Mesothelial cell of epicardium (in vitro differentiated cells): ENCODE data around the gene RUSF1. TPM values are rescaled to one million over a fixed set of nuclear protein-coding genes. Genes with fewer than 3 reads are reported as not detected.

ENCODE experiments used
- DNase-seq, 2 experiments: peaks; one replicate each; pipeline ENCODE4 v3.0.0; 2021; ENCODE audit warnings: low spot score in 2 of 2; ENCODE audit not compliant: unreplicated experiment in 2 of 2
- H3K27ac Mint-ChIP-seq: 2 replicates; pipeline ENCODE4 v1.8.0; 2021; ENCODE audit warnings: mixed read lengths
- H3K27me3 Mint-ChIP-seq: 2 replicates; pipeline ENCODE4 v1.8.0; 2021; ENCODE audit warnings: low read depth, mixed read lengths
- H3K36me3 Mint-ChIP-seq: 2 replicates; pipeline ENCODE4 v1.8.0; 2021; ENCODE audit warnings: mixed read lengths
- H3K4me1 Mint-ChIP-seq: 2 replicates; pipeline ENCODE4 v1.8.0; 2021; ENCODE audit warnings: mixed read lengths
- H3K4me3 Mint-ChIP-seq: 2 replicates; pipeline ENCODE4 v1.8.0; 2021; ENCODE audit warnings: mild to moderate bottlenecking, moderate library complexity, mixed read lengths
- H3K9me3 Mint-ChIP-seq: 2 replicates; pipeline ENCODE4 v1.8.0; 2021; ENCODE audit warnings: mixed read lengths
- total RNA-seq: library from RNA; stranded (reverse); gene quantifications from 3 replicates; pipeline ENCODE4 v1.2.1, GENCODE V29; 2021
- TF ChIP-seq, protein P1 (sequence below): fragments of 200-600 bp; sonication (generic); IDR thresholded peaks from one replicate; pipeline ENCODE4 v1.5.0; 2021; ENCODE audit warnings: antibody characterized with exemption; ENCODE audit not compliant: unreplicated experiment

Gene RUSF1
- total RNA-seq, 1 donor from 2014 or later, result 88.9 TPM

DNA sequence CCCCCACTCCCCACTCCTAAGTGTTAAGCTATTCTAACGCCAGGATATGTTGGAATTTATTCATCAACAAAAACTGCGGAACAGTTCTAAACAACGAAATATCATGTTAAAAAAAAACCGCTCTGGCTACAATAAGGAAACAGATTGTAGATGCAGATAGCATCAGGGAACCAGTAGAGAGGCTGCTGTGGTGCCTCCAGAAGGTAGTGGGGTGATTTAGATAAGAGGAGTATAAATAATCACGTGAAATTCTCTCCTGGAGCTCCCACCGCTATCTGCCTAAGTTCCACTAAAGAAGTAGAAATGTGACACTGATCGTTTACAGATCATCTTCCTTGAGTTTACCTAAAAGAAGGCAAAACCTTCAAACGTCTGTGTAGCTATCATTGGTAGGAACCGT lies 27.5 kb upstream of the RUSF1 start:
- Mint-ChIP-seq H3K27me3 (peaks cover 15% of the 10 kb centered on the region), H3K27ac (no peak overlapping the region), H3K4me1 (no peaks in the 10 kb centered on the region), H3K36me3 (no peaks in the 10 kb centered on the region), H3K9me3 (peaks cover 18% of the 10 kb centered on the region), H3K4me3 (no peak overlapping the region)
- DNase-seq, result no peak
- TF ChIP-seq, protein P1, sequence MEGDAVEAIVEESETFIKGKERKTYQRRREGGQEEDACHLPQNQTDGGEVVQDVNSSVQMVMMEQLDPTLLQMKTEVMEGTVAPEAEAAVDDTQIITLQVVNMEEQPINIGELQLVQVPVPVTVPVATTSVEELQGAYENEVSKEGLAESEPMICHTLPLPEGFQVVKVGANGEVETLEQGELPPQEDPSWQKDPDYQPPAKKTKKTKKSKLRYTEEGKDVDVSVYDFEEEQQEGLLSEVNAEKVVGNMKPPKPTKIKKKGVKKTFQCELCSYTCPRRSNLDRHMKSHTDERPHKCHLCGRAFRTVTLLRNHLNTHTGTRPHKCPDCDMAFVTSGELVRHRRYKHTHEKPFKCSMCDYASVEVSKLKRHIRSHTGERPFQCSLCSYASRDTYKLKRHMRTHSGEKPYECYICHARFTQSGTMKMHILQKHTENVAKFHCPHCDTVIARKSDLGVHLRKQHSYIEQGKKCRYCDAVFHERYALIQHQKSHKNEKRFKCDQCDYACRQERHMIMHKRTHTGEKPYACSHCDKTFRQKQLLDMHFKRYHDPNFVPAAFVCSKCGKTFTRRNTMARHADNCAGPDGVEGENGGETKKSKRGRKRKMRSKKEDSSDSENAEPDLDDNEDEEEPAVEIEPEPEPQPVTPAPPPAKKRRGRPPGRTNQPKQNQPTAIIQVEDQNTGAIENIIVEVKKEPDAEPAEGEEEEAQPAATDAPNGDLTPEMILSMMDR, result no peak

DNA sequence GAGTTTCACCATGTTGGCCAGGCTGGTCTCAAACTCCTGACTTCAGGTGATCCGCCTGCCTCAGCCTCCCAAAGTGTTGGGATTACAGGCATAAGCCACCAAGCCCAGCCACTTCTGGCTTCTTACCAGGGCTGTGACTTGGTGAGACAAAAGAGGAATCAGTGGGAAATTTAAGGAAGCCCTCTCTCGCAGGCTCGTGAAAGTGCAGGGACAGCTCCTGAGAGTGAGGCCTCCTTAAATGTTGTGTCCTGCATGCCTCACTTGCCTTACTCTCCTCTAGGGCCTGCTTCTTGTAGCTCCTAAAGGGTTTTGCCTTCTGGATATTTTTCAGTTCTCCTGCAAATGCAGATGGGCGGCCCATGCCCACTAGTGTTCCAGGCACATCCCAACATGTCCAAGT lies 24.7 kb upstream of the RUSF1 start:
- H3K9me3 Mint-ChIP-seq, result no peaks in the 10 kb centered on the region
- H3K36me3 Mint-ChIP-seq, result no peaks in the 10 kb centered on the region
- H3K4me1 Mint-ChIP-seq, result peaks cover 2% of the 10 kb centered on the region
- no peak overlapping the region for H3K27ac Mint-ChIP-seq
- TF ChIP-seq, protein P1, result no peak
- H3K27me3 Mint-ChIP-seq, result peaks cover 26% of the 10 kb centered on the region
- H3K4me3 Mint-ChIP-seq, result no peak overlapping the region
- no peak for DNase-seq

DNA sequence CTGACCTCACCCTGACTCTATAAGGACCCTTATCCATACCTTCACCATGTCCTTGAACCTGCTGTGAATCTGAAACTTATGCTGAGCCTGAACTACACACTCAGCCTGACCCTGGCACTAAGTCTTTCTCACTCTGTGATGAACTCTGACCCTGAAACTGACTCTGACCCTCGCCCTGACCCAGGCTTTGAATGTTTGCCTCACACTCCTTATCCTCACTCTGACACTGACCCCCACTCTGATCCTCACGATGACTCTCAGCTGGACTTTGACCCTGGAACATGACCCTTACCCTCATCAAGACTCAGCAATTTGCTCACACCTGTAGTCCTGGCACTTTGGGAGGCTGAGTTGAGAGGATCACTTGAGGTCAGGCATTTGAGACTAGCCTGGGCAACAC lies 23.9 kb upstream of the RUSF1 start:
- Mint-ChIP-seq H3K36me3 (no peaks in the 10 kb centered on the region), H3K27me3 (peaks cover 32% of the 10 kb centered on the region), H3K4me3 (no peak overlapping the region), H3K27ac (no peak overlapping the region), H3K4me1 (peaks cover 2% of the 10 kb centered on the region), H3K9me3 (no peaks in the 10 kb centered on the region)
- TF ChIP-seq, protein P1, result no peak
- DNase-seq, result no peak

DNA sequence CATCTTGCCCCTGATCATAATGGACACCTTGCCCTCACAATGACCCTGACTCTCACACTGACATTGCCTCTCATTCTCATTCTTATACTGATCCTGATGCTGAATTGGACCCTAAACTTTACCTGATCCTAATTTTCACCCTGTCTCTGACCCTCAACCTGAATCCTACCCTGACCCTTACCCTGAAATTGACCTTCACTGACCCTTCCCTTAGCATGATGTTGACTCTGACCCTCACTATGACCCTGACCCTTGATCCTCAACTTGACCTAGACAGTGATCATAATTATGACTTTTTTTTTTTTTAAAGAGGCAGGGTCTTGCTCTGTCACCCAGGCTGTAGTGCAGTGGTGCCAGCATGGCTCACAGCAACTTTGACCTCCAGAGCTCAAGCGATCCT lies 22.9 kb upstream of the RUSF1 start:
- Mint-ChIP-seq H3K27ac (no peak overlapping the region), H3K9me3 (no peaks in the 10 kb centered on the region)

DNA sequence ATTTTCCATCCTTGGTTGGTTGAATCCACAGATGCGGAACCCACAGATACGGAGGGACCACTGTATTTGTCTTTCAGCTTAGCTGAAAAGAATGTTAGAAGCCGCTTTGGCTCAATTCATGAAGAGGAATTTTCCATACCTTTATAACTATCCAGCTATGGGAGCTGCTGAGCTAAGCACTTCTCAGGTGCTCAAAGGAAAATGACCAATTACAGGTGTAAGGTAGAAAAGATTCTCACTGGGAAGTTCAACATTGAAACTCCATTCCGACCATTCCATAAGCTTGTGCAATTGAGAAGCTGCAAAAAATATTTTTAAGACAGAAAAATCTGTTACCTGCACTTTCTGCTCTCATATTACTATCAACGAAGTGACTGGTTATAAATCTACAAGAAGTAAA lies 22.2 kb upstream of the RUSF1 start:
- no peak for DNase-seq
- Mint-ChIP-seq H3K27me3 (peaks cover 39% of the 10 kb centered on the region), H3K4me1 (peaks cover 2% of the 10 kb centered on the region), H3K27ac (no peak overlapping the region), H3K36me3 (no peaks in the 10 kb centered on the region), H3K9me3 (no peaks in the 10 kb centered on the region), H3K4me3 (no peak overlapping the region)
- TF ChIP-seq, protein P1, result no peak

More for the DNA sequence above, 22.9 kb upstream of the RUSF1 start:
- TF ChIP-seq, protein P1, result no peak
- Mint-ChIP-seq H3K4me3 (no peak overlapping the region), H3K27me3 (peaks cover 40% of the 10 kb centered on the region), H3K36me3 (no peaks in the 10 kb centered on the region), H3K4me1 (peaks cover 2% of the 10 kb centered on the region)
- no peak for DNase-seq

DNA sequence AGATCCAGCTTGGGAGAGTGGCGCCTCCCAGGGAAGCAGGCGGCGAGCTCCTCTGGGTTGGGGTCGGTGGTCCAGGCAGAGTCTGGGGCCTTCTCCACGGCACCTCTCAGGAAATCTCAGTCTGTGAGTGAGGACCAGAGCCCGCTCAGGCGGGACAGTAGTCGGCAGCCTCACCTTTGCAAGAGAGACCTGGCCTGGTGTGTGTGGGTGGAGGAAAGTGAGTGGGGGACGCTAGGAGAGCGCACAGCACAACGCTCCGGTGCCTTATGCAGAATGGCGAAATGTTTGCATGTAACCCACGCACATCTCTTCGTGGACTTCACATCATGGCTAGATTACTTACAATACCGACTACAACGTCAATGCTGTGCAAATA lies 21.7 kb upstream of the RUSF1 start:
- TF ChIP-seq, protein P1, result no peak
- H3K4me1 Mint-ChIP-seq, result peaks cover 2% of the 10 kb centered on the region
- peaks cover 39% of the 10 kb centered on the region for H3K27me3 Mint-ChIP-seq
- no peak overlapping the region for H3K27ac Mint-ChIP-seq
- DNase-seq, result no peak
- H3K9me3 Mint-ChIP-seq, result no peaks in the 10 kb centered on the region
- H3K36me3 Mint-ChIP-seq, result no peaks in the 10 kb centered on the region
- H3K4me3 Mint-ChIP-seq, result peak overlapping the region; percentile 53
